Fibroblast of pulmonary artery (primary cell): ENCODE measurements around the gene PCDH8.

ENCODE experiments used
- DNase-seq: peaks from one replicate; pipeline ENCODE4 v3.0.0-alpha.2; 2010; ENCODE audit warnings: low read depth
- H3K4me3 ChIP-seq: replicated peaks from 2 replicates; pipeline ENCODE4 v1.5.1; 2011; ENCODE audit warnings: low read depth, mild to moderate bottlenecking, control low read depth, low read length, moderate library complexity
- CTCF ChIP-seq: IDR thresholded peaks from 2 replicates; pipeline ENCODE4 v1.5.1; 2011; ENCODE audit warnings: mild to moderate bottlenecking, control low read depth, low read length, inconsistent platforms; ENCODE audit errors: missing control alignments

The PCDH8 gene

DNA sequence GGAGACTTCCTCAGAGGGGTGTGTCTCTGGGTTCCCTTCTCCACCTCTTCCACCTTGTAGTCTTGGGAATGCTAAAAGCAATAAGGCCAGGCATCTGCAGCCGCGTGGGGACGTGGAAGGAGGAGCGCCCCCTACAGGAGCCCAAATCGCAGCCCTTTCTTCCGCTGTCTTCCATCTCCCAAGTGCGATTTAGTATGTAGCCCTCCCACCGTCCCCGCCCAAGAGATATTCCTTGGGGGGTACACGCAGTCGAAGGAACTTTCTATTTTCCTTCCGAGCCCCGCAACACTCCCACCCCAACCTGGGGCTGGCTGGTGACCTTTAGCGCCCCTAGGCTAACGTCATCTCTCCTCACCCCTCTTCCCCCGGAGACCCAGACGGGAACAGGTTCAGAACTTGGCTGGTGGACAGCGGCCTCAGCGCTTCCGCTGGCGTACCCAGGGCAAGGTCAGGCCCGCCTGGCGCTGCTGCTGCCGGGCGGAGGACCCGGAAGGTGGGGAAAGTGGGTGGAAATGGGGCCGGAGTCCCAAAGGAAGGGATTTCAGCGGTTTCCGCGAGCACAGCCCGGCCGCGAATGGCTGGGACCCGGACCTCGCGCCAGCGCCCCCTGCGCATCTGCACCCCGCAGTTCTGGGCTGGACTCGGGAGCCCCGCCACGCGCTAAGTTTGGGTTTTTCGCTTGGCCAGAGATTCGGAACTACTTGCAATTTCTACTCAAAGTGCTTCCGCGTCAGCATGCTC, 2.1 kb upstream of the PCDH8 start:
- H3K4me3 ChIP-seq, result peak overlapping the region; percentile 59
- no peak for TF ChIP-seq CTCF

GRCh38 chr13:52850072-52850395, 1.6 kb upstream of the PCDH8 start:
- no peak overlapping the region for H3K4me3 ChIP-seq
- no peak for DNase-seq
- no peak for TF ChIP-seq CTCF

More for the DNA sequence above, 2.1 kb upstream of the PCDH8 start:
- DNase-seq, result peak; percentile 53

DNA sequence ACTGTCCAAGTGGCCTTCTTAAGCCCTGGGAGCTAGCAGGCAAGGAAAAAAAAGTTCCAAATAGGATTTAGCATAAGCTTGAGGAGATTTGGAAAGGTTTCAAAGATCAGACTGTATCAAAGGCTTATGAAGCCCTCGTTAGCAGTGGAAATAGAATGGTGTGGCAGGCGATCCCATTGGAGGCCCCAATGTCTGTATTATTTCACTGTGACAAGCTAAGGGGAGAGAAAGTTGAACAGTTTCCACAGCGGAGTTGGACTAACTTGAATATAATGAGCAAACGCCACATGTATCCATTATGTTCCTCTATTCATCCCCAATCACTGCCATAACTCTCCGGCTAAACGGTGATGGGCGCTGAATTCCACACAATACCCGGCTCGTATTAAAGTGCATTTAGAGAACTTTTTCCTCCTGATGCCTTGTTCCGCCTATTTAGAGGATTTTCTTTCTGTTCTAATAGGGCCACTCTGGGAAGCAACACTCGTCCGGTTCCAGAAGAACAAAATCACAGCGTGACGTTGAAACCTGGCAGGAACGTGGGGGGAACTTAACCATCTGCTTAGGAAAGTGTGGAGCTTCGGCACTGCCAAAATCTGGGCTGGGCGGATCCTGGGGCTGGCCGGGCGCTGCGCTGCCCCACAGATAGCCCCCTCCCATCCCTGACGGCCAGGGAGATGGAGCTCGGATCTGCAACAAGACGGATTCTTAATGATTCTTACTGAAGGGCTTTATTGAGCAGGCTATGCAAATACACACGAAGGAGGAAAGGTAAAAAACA, 1.0 kb upstream of the PCDH8 start:
- no peak for DNase-seq
- no peak for TF ChIP-seq CTCF
- H3K4me3 ChIP-seq, result no peak overlapping the region

GRCh38 chr13:52847682-52848432, 583 bp downstream of the PCDH8 start:
- H3K4me3 ChIP-seq, result no peak overlapping the region
- no peak for TF ChIP-seq CTCF
- DNase-seq, result no peak

GRCh38 chr13:52847322-52847681, 1.1 kb downstream of the PCDH8 start:
- DNase-seq, result no peak
- no peak for TF ChIP-seq CTCF
- H3K4me3 ChIP-seq, result no peak overlapping the region

DNA sequence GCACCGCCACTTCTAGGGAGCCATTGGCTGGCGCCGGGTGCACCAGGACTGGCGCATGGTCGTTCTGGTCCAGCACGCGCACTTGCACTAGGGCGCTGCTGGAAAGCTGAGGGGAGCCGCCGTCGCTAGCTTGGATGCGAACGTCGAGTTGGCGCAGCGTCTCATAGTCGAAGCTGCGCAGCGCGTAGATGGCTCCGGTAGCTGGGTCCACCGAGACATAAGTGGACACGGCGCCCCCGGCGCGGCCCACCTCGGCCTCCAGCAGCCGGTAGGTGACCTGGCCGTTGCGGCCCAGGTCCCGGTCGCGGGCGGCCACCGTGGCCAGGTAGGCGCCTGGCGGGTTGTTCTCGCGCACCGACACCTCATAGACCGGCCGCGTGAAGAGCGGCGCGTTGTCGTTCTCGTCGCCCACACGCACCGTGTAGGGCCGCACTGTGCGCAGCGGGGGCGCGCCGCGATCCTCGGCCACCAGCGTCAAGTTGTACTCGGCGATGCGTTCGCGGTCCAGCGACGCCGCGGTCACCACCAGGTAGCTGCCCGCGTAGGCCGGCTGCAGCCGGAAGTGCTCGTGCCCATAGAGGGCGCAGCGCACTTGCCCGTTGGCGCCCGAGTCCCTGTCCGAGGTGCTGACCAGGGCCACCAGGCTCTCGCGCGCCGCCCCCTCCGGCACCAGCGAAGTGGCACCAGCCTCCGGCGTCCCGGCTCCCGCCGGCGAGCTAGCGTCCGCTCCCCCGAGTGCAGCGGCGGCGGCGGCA, 1.7 kb downstream of the PCDH8 start:
- TF ChIP-seq CTCF, result peak; percentile 18
- DNase-seq, result peak; percentile 22
- no peak overlapping the region for H3K4me3 ChIP-seq
